T-helper 17 cell (primary cell): Measurements from ENCODE around the gene XDH. TPM values are rescaled to one million over a fixed set of nuclear protein-coding genes. Genes with fewer than 3 reads are reported as not detected.

Experiments used
- ATAC-seq: fragments of 150-1000 bp; cut with Tn5 transposase; 2 replicates; pipeline ENCODE4 v1.10.0; 2021; ENCODE audit warnings: mild to moderate bottlenecking, moderate library complexity
- DNase-seq, 3 donors: peaks; one replicate each; pipeline versions ENCODE4 v3.0.0 to v3.0.0-alpha.2; 2020 to 2021
- H3K9me3 ChIP-seq: one replicate; pipeline ENCODE4 v1.7.0; 2013; ENCODE audit warnings: low read length, mild to moderate bottlenecking; ENCODE audit not compliant: control insufficient read depth, poor library complexity, severe bottlenecking
- H3K27ac Mint-ChIP-seq: one replicate; pipeline ENCODE4 v1.8.0; 2022; ENCODE audit warnings: mild to moderate bottlenecking, moderate library complexity, mixed read lengths
- H3K27me3 Mint-ChIP-seq: one replicate; pipeline ENCODE4 v1.8.0; 2022; ENCODE audit warnings: mixed read lengths
- H3K36me3 Mint-ChIP-seq: one replicate; pipeline ENCODE4 v1.8.0; 2022; ENCODE audit warnings: low read depth, mixed read lengths
- H3K4me1 Mint-ChIP-seq: one replicate; pipeline ENCODE4 v1.8.0; 2022; ENCODE audit warnings: mild to moderate bottlenecking, mixed read lengths
- H3K4me3 Mint-ChIP-seq: one replicate; pipeline ENCODE4 v1.8.0; 2022; ENCODE audit warnings: mild to moderate bottlenecking, moderate library complexity, mixed read lengths
- total RNA-seq, 4 donors: library from RNA in 2 of 4; stranded (reverse) in 2 of 4; gene quantifications; one replicate each; pipeline ENCODE4 v1.2.3 and lab custom pipeline; 2022 to 2026

XDH gene
- total RNA-seq, 2 donors from 2014 or later: 0.16 TPM; not detected in 1

GRCh38 chr2:31329081-31329625 is 85.4 kb downstream of the XDH start:
- Mint-ChIP-seq H3K36me3 (no peaks in the 10 kb centered on the region), H3K4me1 (peaks cover 14% of the 10 kb centered on the region), H3K27me3 (peaks cover 12% of the 10 kb centered on the region), H3K4me3 (no peak overlapping the region), H3K27ac (no peak overlapping the region)
- DNase-seq: no peak
- no peaks in the 10 kb centered on the region for H3K9me3 ChIP-seq
- ATAC-seq: no peak

GRCh38 chr2:31328026-31328425 is 86.5 kb downstream of the XDH start:
- Mint-ChIP-seq H3K36me3 (no peaks in the 10 kb centered on the region), H3K27me3 (peaks cover 12% of the 10 kb centered on the region), H3K27ac (no peak overlapping the region), H3K4me1 (peaks cover 22% of the 10 kb centered on the region), H3K4me3 (no peak overlapping the region)
- ATAC-seq (no peak), DNase-seq (no peak)
- H3K9me3 ChIP-seq: no peaks in the 10 kb centered on the region

- DNase-seq: no peak
- Mint-ChIP-seq H3K4me3 (no peak overlapping the region), H3K36me3 (no peaks in the 10 kb centered on the region), H3K27me3 (peaks cover 11% of the 10 kb centered on the region), H3K4me1 (peaks cover 27% of the 10 kb centered on the region), H3K27ac (no peak overlapping the region)
- no peak for ATAC-seq
- H3K9me3 ChIP-seq: no peaks in the 10 kb centered on the region
Observed at GRCh38 chr2:31327505-31327904, 87.0 kb downstream of the XDH start.

GRCh38 chr2:31324016-31324633 is 90.4 kb downstream of the XDH start:
- ATAC-seq: peak; percentile 55
- H3K9me3 ChIP-seq: no peaks in the 10 kb centered on the region
- peak overlapping the region; percentile 96 for H3K27ac Mint-ChIP-seq
- no peaks in the 10 kb centered on the region for H3K27me3 Mint-ChIP-seq
- peaks cover 41% of the 10 kb centered on the region for H3K4me1 Mint-ChIP-seq
- H3K36me3 Mint-ChIP-seq: no peaks in the 10 kb centered on the region
- DNase-seq: no peak
- peak overlapping the region; percentile 90 for H3K4me3 Mint-ChIP-seq

GRCh38 chr2:31322371-31322770 is 92.2 kb downstream of the XDH start:
- H3K4me3 Mint-ChIP-seq: peak overlapping the region; percentile 19
- ATAC-seq (no peak), DNase-seq (no peak)
- no peaks in the 10 kb centered on the region for H3K9me3 ChIP-seq
- H3K4me1 Mint-ChIP-seq: peaks cover 55% of the 10 kb centered on the region
- no peaks in the 10 kb centered on the region for H3K27me3 Mint-ChIP-seq
- H3K36me3 Mint-ChIP-seq: no peaks in the 10 kb centered on the region
- peak overlapping the region; percentile 96 for H3K27ac Mint-ChIP-seq

- Mint-ChIP-seq H3K4me1 (peaks cover 62% of the 10 kb centered on the region), H3K4me3 (peak overlapping the region; percentile 65), H3K27ac (peak overlapping the region; percentile 90), H3K36me3 (no peaks in the 10 kb centered on the region), H3K27me3 (no peaks in the 10 kb centered on the region)
- H3K9me3 ChIP-seq: no peaks in the 10 kb centered on the region
- ATAC-seq: peak; percentile 57
- no peak for DNase-seq
Observed at GRCh38 chr2:31319406-31320175, 95.0 kb downstream of the XDH start.

GRCh38 chr2:31318361-31319336 is 95.9 kb downstream of the XDH start:
- no peaks in the 10 kb centered on the region for H3K9me3 ChIP-seq
- H3K36me3 Mint-ChIP-seq: no peaks in the 10 kb centered on the region
- H3K27me3 Mint-ChIP-seq: no peaks in the 10 kb centered on the region
- DNase-seq (no peak), ATAC-seq (peak; percentile 68)
- H3K4me1 Mint-ChIP-seq: peaks cover 52% of the 10 kb centered on the region
- H3K4me3 Mint-ChIP-seq: peak overlapping the region; percentile 65
- H3K27ac Mint-ChIP-seq: peak overlapping the region; percentile 90

- no peak for ATAC-seq
- no peaks in the 10 kb centered on the region for H3K9me3 ChIP-seq
- Mint-ChIP-seq H3K27ac (peak overlapping the region; percentile 90), H3K4me1 (peaks cover 44% of the 10 kb centered on the region), H3K36me3 (no peaks in the 10 kb centered on the region), H3K27me3 (no peaks in the 10 kb centered on the region), H3K4me3 (no peak overlapping the region)
- no peak for DNase-seq
Observed at GRCh38 chr2:31317396-31317795, 97.1 kb downstream of the XDH start.

- DNase-seq (no peak), ATAC-seq (no peak)
- no peak overlapping the region for H3K4me3 Mint-ChIP-seq
- H3K4me1 Mint-ChIP-seq: peaks cover 34% of the 10 kb centered on the region
- H3K27me3 Mint-ChIP-seq: peaks cover 5% of the 10 kb centered on the region
- H3K9me3 ChIP-seq: no peaks in the 10 kb centered on the region
- no peak overlapping the region for H3K27ac Mint-ChIP-seq
- H3K36me3 Mint-ChIP-seq: peaks cover 3% of the 10 kb centered on the region
Observed at GRCh38 chr2:31314761-31315160, 99.8 kb downstream of the XDH start.

- Mint-ChIP-seq H3K27me3 (peaks cover 5% of the 10 kb centered on the region), H3K4me1 (peaks cover 18% of the 10 kb centered on the region), H3K27ac (no peak overlapping the region), H3K36me3 (peaks cover 3% of the 10 kb centered on the region), H3K4me3 (no peak overlapping the region)
- DNase-seq (no peak), ATAC-seq (no peak)
- H3K9me3 ChIP-seq: no peaks in the 10 kb centered on the region
Observed at GRCh38 chr2:31312898-31313297, 101.6 kb downstream of the XDH start.

- Mint-ChIP-seq H3K27ac (no peak overlapping the region), H3K27me3 (no peaks in the 10 kb centered on the region), H3K4me1 (no peaks in the 10 kb centered on the region), H3K36me3 (no peaks in the 10 kb centered on the region), H3K4me3 (no peak overlapping the region)
- H3K9me3 ChIP-seq: no peaks in the 10 kb centered on the region
- no peak for DNase-seq
- ATAC-seq: no peak
Observed at GRCh38 chr2:31304816-31305215, 109.7 kb downstream of the XDH start.

GRCh38 chr2:31302940-31303563 is 111.5 kb downstream of the XDH start:
- ATAC-seq: no peak
- Mint-ChIP-seq H3K4me3 (no peak overlapping the region), H3K27ac (no peak overlapping the region), H3K27me3 (no peaks in the 10 kb centered on the region), H3K36me3 (no peaks in the 10 kb centered on the region), H3K4me1 (peaks cover 3% of the 10 kb centered on the region)
- DNase-seq: no peak
- H3K9me3 ChIP-seq: no peaks in the 10 kb centered on the region
